Stimulated activated CD4-positive, alpha-beta T cell treated with anti-CD3 and anti-CD28 coated beads, Interleukin-4, amount 100 ng/mL, for 4 hours (primary cell): ENCODE data around the gene FAM81A.
"Not testable (repeated sequence)": the region's sequence is repeated elsewhere in the genome, so short reads cannot be mapped to it uniquely, and the experiment has no call there.

Experiments
- DNase-seq, 2 experiments: peaks; one replicate each; pipeline ENCODE4 v3.0.0-alpha.2; 2020

The FAM81A gene

DNA sequence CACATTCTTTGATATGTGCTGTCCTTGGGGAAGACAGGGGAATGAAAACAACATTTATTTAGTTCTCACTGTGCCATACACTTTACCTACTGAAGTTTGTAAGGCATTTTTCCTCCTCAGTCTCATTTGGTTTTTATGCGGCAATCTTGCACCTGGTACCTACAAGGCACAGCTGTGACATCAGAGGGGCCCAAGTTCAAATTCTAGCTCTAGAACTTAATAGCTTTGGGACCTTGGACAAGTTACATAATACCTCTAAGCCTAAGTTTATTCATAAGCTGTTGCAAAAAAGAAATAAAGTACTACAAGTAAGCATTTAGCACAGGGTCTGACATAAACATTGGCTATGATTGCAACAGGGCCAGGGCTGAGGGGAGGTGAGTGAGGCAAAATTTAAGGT lies 5.6 kb upstream of the FAM81A start:
- no peak for DNase-seq

DNA sequence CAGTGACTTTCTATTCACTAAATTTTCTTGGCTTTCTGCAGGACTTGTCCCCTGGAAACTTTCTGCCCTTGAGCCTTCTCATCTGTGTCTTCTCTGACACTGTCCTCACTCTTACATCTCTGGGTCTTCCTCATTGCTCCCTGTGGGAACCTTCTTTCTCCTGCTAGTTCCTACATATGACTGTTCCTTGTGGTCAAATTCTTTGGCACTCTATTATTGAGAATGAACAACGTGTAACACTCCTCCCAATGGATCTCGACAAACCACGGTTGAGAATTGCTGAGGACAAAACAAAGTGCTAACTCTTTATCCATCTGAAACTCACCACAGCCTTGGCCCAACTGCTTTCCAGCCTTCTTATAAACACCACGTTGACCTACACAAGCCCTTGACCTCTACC lies 3.5 kb upstream of the FAM81A start:
- no peak for DNase-seq

DNA sequence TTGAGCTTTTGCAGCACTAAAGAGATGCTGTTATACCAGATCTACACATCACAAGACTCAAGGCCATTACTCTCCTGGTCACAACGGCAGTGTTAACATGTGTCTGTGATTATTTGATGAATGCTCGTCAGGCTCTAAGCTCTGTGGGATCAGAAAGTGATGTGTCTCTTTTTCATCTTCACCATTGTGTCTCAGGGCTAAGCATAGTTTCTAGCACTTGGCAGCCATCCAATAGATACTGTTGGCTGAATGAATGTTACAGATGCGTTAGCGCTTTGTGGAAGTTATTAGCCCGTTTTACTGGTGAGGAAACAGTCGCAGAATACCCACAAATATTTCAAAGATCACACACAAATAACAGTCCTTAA lies 1.2 kb upstream of the FAM81A start:
- DNase-seq, result no peak

DNA sequence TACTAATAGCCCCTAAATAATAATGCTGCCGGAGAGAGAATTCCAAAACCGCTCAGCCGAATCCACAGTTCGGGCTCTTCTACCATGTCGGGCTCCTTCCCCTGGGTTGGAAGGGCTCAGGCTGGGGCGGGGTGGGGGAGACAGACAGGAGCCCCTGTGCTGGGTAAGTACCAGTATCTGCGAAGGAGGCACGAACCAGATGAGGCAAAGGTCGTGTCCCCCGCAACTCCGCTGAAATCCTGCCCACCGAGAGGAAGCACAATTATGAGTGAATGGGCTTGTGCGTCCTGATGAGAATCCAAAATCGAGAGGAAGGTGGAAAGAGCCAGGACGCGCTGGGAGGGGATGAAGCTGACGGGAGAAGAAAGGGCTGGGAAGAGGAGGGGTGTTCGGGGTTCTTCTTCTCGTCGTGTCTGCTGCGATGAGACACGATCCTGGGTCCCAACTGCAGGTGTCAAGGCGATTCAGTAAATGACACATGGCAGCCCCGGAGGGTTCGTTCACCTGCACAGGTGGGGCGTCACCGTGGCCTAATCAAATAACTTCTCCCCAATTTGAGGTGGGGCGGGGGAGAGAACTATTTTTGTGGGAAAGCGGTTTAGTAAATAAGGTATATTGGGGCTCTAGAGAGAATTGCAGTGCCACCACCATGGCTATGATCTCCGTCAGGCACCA lies 707 bp upstream of the FAM81A start:
- no peak for DNase-seq

DNA sequence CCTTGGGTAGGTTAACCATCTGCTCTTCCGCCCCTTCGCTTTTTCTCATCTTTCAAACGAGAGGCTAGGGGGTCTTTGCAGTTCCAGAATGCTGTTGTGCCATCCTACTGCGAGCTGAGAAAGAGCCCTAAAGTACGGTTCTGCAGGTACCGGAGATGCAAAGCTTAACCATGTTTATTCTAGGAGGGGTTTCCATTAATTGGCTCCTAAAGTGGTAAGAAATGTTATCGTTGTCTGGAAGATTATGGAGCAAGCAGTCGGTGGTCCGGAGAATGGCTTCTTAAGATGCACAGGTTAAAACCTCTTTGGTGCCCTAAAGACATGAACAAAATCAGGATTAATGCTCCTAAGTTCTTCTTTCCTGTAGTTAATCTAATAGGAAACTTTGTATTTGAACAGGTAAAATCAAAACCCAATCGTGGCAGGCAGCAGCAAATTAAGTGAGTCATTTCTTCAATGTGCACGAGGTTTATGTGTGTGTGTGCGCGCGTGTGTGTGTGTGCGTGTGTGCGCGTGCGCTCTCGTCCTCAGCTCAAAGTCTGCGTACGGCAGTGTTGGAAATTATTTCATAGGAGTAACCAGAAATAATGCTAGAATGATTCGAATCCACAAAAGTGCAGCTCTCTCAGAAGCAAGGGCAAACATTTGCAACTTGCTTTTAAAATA lies 772 bp downstream of the FAM81A start:
- no peak for DNase-seq

DNA sequence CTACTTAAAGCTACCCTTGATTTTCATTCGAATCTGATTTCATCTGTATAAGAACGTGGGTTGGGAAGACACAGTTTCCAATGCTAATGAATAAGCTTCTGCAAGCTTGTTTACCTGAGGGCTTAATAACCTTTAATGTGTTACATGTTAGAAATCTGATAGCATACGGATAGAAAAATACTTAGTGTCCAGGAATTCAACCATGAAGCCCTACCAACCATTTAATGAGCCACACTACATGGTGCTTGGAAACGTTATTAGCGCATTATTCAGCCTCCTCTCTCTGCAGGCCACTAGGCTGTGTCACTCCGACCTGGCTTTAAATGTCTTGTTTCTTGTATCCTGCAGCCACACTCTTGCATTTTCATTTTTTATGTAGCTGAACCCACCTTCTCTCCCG lies 1.6 kb downstream of the FAM81A start:
- no peak for DNase-seq

DNA sequence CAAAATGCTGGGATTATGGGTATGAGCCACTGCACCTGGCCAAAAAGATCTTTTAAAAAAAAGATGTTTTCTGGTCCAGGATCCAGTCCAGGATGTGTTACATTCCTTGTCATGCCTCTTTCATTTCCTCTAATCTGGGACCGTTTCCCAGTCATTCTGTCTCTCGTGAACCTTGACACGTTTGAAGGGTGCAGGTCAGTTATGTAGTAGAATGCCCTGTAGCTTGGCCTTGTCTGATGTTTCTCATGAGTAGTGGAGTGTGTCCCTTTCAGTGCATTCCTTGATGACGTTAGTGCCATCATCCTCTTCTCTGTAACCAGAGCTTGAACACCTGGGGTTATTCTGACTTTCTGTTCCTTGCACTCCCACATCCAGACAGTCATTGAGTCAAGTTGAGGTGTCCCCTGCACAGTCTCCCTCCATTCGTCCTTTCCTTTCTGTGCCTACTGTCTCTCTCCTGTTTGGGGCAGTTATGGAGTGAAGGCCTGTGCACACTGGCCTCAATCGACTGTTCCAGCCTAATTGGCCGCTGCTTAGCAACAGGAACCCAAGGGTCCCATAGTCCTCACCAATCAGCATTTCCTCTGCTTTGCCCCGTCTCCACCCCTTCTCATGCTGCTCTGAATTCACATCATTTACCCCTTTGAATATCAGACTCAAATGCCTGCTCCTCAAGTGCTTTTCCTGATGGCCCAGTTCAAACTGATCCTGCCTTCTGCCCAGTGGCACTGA lies 5.5 kb downstream of the FAM81A start:
- no peak for DNase-seq

DNA sequence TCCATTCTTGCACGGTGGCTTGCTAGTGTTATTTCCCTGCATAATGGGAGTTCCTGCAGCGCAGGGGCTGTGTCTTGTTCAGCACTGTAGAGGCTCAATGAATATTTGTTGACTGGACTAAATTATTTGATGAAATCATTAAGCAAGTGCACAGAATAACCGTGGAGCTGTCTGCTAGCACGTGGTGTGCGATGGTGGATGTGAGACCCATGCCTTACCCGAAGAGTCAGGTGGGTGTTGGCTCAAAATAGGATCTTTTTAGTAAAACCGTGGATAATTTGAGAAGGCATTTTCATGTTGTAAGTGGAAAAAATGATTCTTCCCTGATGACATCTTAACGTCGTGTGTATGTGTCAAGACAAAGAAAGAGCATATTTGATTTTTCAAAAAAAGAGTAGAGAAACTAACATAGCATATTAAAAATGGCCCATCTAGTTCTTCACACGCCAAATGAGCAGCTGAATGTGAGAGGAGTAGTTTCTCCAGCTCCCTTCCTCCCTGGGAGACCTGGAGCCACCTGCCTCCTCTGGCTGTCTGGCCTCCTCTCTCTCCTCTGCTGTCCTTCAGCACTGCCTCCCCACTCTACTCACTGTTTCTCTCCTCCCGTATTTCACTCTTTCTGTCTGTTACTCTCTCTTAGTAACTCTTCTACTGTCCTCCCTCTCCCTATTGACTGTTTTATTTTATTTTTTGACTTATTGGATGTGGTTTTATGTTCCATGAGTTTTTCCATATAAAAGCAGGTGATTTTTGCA lies 6.3 kb downstream of the FAM81A start:
- no peak for DNase-seq

DNA sequence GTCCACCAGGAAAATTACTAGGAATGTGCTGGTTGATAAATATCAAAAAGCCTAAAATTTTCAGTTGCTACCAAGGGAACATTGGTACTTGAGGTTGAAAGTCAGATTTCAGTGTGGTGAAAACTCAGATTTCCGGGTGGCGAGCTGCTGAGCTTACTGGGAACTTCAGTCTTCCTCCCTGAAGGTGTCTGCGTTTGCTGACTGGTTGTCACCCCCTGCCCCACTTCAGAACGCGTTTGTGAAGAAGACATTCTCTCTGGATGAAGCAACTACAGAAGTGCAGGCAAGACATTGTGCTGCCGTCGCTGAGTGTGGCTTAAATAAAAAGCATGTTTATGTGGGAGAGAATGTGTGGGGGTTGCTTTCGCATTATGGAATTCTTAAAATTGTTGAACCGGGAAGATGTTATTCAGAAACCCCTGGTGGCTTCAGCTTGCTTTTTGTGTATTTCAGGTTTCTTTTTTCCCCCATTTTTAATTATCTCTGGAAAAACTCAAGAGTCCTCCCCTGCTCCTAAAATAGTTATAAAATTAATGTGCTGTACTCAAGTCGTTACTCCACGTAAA lies 7.1 kb downstream of the FAM81A start:
- no peak for DNase-seq

DNA sequence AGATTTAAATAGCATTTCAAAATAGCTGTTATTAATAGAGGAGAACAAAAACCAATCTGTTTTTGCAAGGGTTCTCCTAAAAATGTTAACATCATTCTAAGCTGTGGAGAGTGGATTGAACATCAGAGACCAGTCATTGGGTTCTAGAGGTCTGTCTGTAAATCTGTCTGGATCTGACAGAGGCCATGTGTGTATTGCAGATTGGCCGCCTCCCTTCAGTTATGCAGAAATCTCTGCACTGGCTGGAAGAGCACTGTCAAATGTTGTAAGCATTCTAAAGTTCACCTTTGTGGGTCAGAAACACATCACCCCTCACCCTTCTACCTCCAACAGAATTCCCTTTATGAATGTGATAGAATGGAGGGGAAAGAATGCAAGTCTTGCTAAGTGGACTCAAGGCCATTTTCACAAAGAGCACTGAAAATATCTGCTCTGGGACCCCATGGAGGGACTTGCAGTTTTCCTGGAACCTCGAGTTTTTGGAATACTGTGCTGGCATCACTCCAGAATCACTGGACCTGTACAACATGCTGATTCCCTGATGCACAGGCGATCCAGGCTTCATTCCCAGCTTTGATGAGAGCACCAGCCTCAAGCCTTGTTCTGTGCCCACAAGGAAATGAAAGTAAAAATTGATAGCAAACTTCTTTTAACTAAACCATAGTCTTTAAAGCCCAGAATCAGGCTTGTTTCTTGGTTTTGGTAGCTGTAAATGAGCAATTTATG lies 8.4 kb downstream of the FAM81A start:
- DNase-seq, result no peak

DNA sequence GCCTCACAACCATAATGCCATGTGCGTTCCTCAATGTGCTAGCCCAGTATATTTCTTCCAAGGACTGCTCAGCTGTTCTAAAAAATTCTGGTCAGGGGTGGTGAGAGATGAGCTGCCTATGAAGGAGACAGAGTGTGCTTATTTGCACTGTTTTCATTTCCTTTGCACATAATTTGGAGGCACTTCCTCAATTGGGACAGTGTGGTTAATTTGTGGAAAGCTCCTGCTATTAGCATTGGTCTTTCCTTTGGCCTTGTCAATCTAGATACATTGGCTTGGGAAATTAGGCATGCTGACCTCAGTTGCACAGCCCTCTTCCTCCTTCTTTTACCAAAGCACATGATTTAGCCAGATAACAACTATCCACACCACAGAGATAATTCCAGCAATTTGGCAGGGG lies 9.4 kb downstream of the FAM81A start:
- no peak for DNase-seq

DNA sequence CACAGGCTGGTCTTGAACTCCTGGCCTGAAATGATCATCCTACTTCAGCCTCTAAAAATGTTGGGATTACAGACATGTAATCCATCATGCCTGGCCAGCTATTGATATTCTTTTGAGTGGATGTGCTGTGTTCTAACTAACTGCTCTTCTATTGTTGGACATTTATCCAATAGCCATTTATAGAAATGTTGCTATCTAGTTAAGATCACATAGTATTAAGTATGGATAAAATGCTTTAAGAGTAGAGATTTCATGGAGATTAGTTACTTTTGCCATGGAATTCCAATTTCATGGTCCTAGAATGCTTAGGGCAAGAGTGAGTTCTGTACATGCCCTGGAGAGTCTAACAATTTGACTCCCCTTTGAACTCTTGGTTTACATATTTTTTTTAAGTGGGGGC lies 10.9 kb downstream of the FAM81A start:
- DNase-seq, result no peak

DNA sequence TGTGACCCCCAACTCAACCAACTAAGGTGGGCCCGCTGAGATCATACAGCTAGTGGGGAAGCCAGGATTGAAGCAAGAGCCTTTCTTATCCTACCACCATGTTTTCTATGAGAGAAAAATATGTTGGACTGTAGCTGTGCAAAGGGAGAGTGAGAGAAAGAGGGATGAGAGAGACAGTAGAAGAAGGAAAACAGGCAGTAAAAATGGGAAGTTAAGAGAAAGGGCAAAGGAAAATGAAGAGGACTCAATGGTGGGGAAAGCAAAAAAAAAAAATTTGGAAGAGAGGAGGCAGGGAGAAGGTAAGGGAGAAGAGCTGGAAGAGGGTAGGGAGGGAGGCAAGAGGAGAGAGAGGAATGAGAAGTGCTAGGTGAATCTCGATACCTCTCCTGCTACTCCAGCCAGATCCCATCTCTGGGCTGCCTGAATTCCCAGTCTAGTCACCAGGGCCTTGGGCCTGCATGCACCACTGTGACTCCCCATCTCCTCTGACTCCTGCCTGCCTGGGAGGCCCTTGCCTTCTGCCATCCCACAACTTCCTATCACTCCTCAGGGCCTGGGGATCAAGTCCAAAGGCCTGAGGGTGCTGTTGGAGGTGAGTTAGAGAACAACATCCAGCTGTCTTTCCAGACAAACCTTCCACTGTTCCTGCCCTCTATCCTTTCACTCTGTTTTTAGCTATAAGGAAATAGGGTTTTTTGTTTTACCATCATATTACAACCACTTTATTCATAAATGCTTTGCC lies 15.7 kb downstream of the FAM81A start:
- DNase-seq, result no peak

DNA sequence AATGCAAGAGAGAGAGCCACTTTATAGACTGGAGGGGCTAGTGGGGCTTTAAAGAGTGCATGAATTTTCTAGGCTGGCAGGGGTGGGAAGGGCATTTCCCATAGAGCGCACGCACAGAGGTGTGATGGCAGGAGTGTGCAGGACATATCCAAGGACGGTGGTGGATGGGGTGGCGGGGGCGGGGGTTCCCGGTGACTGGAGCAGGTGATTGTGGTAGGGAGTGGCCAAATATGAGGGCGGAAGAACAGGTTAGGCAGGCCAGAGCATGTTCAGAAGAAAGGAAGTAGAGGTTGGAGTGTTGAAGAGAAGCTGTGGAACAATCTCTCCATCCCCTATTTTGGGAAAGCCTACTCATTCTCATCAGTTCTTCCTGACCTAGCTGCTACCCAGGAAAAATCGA lies 18.1 kb downstream of the FAM81A start:
- DNase-seq, result no peak

DNA sequence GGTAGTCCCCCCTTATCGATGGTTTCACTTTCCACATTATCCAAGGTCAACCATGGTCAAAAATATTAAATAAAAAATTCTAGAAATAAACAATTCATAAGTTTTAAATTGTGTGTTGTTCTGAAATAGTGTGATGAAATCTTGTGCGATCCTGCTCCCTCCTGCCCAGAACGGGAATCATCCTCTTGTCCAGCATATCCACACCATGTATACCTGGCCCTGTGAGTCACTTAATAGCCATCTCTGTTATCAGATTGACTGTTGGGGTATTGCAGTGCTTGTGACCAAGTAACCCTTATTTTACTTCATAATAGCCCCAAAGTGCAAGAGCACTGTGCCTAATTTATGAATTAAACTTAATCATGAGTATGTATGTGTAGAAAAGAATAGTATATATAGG lies 19.1 kb downstream of the FAM81A start:
- DNase-seq, result no peak

DNA sequence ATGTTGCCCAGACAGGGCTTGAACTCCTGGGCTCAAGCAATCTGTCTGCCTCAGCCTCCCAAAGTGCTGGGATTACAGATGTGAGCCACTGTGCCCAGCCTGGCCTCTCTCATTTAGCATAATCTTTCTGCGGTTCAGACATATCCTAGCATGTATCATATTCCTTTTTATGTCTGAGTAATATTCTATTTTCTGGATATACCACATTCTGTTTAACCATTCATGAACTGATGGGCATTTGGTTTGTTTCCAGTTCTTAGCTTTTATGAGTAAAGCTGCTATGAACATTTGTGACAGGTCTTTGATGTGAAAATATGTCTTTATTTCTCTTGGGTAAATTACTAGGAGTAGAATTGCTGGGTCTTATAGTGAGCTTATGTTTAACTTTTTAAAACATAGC lies 23.5 kb downstream of the FAM81A start:
- DNase-seq, result no peak

DNA sequence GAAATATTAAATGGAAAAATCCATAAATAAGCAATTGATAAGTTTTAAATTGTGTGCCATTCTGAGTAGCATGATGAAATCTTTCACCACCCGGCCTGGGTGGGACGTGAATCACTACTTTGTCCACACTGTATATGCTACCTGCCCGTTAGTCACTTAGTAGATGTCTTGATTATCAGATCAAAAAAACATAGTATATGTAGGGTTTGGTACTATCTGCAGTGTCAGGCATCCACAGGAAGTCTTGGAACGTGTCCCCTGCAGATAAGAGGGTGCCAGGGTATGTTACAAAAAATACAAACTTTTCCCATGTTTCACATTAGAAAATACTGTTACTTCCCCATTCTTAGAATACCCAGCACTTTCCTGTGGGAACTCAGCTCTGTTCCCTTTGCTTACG lies 35.2 kb downstream of the FAM81A start:
- no peak for DNase-seq

DNA sequence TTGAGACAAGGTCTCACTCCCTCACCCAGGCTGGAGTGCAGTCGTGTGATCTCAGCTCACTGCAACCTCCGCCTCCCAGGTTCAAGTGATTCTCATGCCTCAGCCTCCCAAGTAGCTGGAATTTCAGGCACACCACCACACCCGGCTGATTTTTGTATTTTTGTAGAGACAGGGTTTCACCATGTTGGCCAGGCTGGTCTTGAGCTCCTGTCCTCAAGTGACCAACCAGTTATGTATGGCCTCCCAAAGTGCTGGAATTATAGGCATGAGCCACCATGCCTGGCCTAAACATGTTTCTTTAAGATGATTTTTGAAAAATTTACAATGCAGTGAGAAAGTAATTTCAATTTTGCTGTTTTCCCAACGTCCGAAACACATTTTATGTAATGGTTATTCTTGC lies 37.2 kb downstream of the FAM81A start:
- not testable (repeated sequence) for DNase-seq

DNA sequence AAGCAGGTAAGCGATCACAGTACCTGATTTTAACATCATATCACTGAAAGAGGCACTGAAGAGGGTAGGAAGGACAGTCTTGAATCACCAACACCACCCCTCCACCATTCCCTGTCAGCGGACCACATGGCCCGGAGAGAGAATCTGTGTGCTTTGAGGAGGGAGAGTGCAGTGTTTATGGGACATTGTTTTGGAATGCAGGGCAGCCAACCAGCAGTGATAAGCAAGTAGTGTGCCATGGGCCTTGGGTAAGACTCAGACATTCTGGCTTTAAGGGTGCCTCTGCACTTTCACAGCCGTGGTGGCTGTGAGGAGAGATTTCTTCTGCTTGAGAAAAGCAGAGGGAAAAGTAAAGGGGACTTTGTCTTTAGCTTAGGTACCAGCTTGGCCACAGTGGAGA lies 46.4 kb downstream of the FAM81A start:
- DNase-seq, result no peak

DNA sequence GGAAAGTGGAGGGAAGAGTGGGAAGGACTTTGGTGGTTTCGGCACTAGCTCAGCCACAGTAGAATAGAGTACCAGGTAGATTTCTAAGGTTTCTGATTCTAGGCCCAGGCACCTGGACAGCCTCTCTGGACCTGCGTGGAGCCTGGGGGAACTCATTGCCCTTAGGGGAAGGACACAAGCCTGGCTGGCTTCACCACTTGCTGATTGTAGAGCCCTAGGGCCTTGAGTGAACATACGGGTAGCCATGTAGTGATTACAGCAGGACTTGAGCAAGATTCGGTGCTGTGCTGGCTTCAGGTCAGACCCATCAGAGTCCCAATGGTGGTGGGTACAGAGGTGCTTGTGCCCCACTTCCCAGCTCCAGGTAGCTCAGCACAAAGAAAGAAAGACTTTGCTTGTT lies 47.0 kb downstream of the FAM81A start:
- DNase-seq, result no peak

DNA sequence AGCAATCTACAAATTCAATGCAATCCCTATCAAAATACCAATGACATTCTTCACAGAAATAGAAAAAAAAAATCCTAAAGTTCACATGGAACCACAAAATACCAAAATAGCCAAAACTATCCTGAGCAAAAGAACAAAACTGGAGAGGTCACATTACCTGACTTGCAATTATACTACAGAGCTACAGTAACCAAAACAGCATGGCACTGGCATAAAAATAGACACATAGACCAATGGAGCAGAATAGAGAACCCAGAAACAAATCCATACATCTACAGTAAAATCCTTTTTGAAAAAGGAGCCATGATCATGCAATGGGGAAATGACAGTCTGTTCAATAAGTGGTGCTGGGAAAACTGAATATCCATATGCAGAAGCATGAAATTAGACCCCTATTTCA lies 51.5 kb downstream of the FAM81A start:
- DNase-seq, result not testable (repeated sequence)

DNA sequence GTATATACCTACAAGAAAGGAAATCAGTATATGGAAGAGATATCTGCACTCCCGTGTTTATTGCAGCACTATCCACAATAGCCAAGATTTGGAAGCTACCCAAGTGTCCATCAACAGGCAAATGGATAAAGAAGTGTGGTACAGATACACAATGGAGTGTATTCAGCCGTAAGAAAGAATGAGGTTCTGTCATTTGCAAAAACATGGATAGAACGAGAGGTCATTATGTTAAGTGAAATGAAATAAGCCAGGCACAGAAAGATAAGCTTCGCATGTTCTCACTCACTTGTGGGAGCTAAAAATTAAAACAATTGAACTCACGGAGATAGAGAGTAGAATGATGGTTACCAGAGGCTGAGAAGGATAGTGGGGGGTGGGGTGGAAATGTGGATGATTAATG lies 53.1 kb downstream of the FAM81A start:
- no peak for DNase-seq
